Body of pancreas (tissue), 4 donors: ENCODE measurements around the gene DMXL1.

Experiments
- POLR2A ChIP-seq, 3 donors: fragments of 450-650 bp; IDR thresholded peaks; one replicate each; pipeline ENCODE4 v1.6.1; 2016; ENCODE audit warnings: antibody characterized with exemption in 3 of 3, mild to moderate bottlenecking in 2 of 3
- TF ChIP-seq, protein P1 (sequence below), 7 experiments: fragments of 450-650 bp in 4 of 7; fragments of 200-600 bp in 3 of 7; sonication (generic) in 3 of 7; IDR thresholded peaks; one replicate each; pipeline ENCODE4 v1.5.1; 2016 to 2019; ENCODE audit warnings: antibody characterized with exemption in 7 of 7

DNA sequence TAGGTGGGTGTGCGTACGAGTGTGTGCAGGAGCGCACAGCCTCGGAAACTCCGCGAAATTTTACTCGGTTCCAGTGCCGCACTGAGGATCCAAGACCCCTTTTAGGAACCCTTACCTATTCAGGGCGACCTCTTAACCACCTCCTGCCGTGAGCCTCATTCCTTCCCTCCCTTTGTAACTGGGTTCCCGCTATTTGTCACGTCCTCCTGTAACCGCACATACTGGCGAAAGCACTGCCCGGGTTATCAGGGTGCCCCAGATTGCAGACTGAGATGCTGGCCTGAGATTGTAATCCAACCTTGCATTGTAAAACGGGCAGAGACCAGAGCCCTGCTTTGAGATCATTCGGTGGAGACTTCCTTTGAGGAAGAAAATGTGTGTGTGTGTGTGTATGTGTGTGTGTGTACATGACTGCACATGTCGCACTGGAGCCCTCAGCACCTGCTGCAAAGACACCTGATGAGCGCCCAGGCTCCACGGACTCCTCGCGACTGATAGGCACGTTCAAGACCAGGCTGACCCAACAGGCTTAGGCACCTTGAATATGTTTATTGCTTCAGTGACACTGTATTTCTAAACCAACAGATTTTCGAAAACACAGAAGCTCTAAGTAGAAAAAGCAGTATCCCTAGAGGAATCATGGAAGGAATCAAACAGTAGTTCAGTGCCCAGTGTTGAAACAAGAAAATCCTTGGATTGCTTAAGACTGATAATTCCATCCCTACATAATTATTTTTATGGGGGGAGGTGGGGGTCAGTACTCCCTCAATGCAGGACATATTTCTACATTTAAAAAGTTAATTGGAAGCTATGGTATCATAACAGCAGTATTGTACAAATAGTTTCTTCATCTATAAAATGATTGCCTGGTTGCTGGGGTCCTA lies 198.4 kb downstream of the DMXL1 start:
- TF ChIP-seq, protein P1, sequence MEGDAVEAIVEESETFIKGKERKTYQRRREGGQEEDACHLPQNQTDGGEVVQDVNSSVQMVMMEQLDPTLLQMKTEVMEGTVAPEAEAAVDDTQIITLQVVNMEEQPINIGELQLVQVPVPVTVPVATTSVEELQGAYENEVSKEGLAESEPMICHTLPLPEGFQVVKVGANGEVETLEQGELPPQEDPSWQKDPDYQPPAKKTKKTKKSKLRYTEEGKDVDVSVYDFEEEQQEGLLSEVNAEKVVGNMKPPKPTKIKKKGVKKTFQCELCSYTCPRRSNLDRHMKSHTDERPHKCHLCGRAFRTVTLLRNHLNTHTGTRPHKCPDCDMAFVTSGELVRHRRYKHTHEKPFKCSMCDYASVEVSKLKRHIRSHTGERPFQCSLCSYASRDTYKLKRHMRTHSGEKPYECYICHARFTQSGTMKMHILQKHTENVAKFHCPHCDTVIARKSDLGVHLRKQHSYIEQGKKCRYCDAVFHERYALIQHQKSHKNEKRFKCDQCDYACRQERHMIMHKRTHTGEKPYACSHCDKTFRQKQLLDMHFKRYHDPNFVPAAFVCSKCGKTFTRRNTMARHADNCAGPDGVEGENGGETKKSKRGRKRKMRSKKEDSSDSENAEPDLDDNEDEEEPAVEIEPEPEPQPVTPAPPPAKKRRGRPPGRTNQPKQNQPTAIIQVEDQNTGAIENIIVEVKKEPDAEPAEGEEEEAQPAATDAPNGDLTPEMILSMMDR (IDR thresholded peaks at IDR 0.05): no peak
- no peak for TF ChIP-seq POLR2A (IDR thresholded peaks at IDR 0.05)
